LNCaP clone FGC (cell line): ENCODE data around the gene FITM1.

Source experiments
- DNase-seq: peaks from one replicate; pipeline ENCODE4 v3.0.0-alpha.2; 2011; ENCODE audit warnings: low read depth
- H3K4me3 ChIP-seq: 2 replicates; pipeline ENCODE4 v1.5.1; 2011; ENCODE audit warnings: mild to moderate bottlenecking, low read depth, low read length, control low read depth
- CTCF ChIP-seq: IDR thresholded peaks from 2 replicates; pipeline ENCODE4 v1.5.1; 2012; ENCODE audit warnings: mild to moderate bottlenecking; ENCODE audit not compliant: control insufficient read depth, insufficient read depth; ENCODE audit errors: extremely low read depth

FITM1 gene

DNA sequence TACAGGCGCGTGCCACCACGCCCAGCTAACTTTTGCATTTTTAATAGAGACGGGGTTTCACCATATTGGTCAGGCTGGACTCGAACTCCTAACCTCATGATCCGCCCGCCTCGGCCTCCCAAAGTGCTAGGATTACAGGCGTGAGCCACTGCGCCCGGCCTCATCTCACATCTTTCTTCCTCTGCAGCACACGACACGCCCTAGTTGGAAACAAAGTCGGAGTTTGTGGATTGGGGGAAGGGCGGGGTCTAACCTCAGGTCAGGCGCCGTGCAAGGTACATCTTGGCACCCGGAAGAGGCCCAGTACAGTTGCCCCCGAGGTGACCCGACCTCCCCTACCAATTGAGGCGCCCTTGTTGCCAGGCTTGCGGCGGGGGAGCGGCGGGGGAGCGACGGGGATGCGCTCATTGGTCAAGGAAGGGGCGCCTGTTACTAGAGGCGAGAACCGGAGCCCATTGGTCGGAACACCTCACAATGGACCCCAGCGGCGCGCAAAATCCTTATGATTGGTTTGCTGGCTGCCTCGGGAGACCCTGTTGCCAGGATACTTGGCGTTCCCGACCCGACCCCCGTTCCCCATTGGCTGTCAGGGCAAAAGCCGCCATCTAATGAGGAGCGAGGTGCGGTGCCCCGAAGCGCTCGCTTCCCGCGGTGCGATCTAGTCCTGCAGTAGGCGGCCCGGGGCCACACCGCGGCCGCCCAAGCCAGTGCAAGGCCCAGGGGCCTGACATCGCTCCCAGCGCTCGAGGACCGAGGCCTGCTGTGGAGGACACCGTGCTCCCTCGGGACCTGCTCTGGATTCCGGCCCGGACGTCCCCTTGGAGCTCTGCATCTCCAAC is 41.2 kb downstream of the FITM1 start, which contains the start of gene REC8:
Gene REC8 (plus strand): TSS at position 659 of the 839 bp plus-strand sequence. CDS start 473 bp downstream, outside the sequence.
- no peak for TF ChIP-seq CTCF
- no peak for DNase-seq
- no peak within 1 kb of the TSS for H3K4me3 ChIP-seq

DNA sequence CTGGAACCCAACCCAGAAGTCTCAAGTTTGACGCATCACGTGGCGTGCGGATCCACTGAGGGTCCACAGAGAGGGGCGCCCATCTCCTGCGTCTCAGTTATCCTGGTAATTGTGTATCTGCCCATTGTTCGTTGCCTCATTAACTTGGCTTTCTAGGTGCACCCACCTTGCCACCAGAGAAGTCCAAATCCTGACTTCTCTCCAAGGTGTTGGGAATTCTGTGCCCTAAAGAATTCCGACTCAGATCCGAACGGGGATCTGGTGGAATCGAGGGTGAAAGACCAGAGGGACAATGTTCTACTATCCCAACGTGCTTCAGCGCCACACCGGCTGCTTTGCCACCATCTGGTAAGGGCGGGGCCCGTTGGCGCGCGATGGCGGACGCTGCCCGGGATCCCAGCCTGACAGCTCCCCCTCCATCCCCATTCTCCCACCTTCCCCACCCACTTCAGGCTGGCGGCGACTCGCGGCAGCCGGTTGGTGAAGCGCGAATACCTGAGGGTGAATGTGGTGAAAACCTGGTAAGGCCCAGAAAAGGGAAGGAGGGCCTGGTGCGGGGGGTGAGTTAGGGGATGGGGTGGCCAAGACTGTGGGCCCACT is 41.9 kb downstream of the FITM1 start:
- DNase-seq, result no peak
- TF ChIP-seq CTCF, result no peak
- no peak overlapping the region for H3K4me3 ChIP-seq

- DNase-seq, result no peak
Observed at GRCh38 chr14:24172871-24173281, 42.4 kb downstream of the FITM1 start.

GRCh38 chr14:24176599-24176998 is 46.1 kb downstream of the FITM1 start:
- no peak for DNase-seq
- TF ChIP-seq CTCF, result no peak
- no peak overlapping the region for H3K4me3 ChIP-seq

More at GRCh38 chr14:24172871-24173281, 42.4 kb downstream of the FITM1 start:
- H3K4me3 ChIP-seq, result no peak overlapping the region
- TF ChIP-seq CTCF, result no peak

DNA sequence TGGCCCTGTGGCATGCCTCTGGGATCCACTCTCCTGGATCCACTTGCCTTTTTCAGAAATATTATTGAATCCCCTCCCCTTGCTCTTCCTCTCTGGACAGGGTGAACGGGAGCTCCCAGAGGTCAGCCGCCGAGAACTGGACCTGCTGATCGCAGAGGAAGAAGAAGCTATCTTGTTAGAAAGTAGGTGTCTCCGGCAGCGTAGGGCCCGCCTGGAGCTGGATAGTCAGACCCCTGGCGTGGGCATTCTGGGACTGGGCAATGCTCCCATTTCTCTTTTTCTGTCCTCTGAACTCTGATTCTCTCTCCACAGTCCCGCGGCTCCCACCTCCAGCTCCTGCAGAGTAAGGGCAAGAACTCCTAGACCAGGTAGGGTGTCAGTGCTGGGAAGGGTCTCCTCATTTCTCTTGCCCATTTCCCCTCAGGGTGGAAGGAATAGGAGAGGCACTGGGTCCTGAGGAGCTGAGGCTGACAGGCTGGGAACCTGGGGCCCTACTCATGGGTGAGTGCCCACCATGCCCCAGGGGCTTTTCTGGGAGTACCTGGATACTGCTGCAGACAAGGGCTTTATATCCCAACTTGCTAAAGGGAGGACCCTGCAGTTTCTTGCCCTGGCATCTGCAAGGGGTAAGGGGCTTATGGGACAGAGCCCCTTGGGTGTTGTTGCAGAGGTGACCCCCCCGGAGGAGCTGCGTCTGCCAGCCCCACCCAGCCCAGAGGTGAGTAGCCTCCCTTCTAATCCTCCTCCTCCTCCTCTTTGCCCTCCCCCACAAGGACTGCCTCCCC is 46.8 kb downstream of the FITM1 start:
- DNase-seq, result no peak
- no peak for TF ChIP-seq CTCF
- no peak overlapping the region for H3K4me3 ChIP-seq

DNA sequence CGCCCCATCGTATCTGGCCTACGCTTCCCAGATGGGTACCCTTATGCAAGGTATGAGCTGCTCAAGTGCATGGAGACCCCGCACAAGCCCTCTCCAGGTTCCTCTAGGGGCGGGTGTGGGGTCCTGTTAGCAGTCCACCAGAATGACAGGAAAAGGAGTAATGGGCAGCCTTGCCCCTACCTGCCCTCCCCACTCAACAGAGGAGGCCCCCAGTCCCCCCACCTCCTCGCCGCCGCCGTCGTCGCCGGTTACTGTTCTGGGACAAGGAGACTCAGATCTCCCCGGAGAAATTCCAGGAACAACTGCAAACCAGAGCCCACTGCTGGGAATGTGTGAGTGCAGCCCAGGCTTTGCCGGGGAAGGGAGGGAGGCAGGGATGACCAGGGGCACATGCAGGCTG is 47.4 kb downstream of the FITM1 start:
- DNase-seq, result no peak
- no peak overlapping the region for H3K4me3 ChIP-seq
- TF ChIP-seq CTCF, result no peak
